Measurements from ENCODE around the gene NQO1. TPM values are rescaled to one million over a fixed set of nuclear protein-coding genes. Genes with fewer than 3 reads are reported as not detected.

Gene NQO1
- total and polyA plus RNA-seq, 2 of the 4 experiments (the other 2 are of a cell fraction), result 304 to 426 TPM

DNA sequence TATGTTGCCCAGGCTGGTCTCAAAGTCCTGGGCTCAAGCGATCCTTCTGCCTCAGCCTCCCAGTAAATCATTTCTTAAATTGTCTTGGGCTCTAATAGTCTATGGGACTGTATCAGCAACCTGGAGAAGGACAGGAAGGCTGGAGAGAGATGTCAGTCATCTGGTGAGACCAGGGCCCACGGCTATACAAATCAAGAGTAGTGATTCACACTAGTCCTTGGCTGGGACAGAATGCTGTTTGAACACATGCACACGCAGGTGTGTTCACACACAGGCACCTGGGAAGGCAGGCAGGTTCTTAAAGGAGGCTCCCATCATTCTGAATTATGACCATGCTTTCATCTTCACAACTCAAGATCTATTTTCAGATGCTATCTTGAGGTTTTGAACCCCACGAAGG, 14.1 kb downstream of the NQO1 start:
- Histone ChIP-seq H2BK15ac (ENCODE audit: low read depth, low read length) (no peak overlapping the region), H3K18ac (ENCODE audit: low read depth, low read length) (no peak overlapping the region), H3K4ac (ENCODE audit: low read depth, low read length) (no peak overlapping the region), H3K14ac (replicated peaks; ENCODE audit: low read depth, low read length) (no peak overlapping the region), H3K36me3 (ENCODE audit: control insufficient read depth, insufficient read depth, low read length) (peaks cover 55% of the 10 kb centered on the region), H4K20me1 (ENCODE audit: insufficient read depth, low read length) (peaks cover 10% of the 10 kb centered on the region; the same call in 1 of the 2 replicates), H2BK120ac (ENCODE audit: low read depth, low read length) (no peak overlapping the region), H3K56ac (ENCODE audit: extremely low read depth, insufficient read depth, low read length) (no peak overlapping the region), H2BK5ac (ENCODE audit: low read depth, low read length, poor library complexity, severe bottlenecking) (no peak overlapping the region), H4K5ac (ENCODE audit: low read depth, low read length) (no peak overlapping the region), H3K4me2 (ENCODE audit: low read depth, low read length) (no peak overlapping the region), H2BK20ac (ENCODE audit: low read depth, low read length) (no peak overlapping the region), H3K9ac (ENCODE audit: low read depth, low read length) (no peak overlapping the region), H2AK9ac (replicated peaks; ENCODE audit: low read depth, low read length, poor library complexity) (no peak overlapping the region), H3K79me1 (ENCODE audit: low read depth in 1 of 2, low read length in 2 of 2) (peaks cover 4 to 38% of the 10 kb centered on the region in 2 experiments; a peak in 3 of 4 replicates), H3K4me3 (ENCODE audit: insufficient read depth, low read depth, low read length) (no peak overlapping the region), H2AK5ac (ENCODE audit: low read depth, low read length) (no peak overlapping the region), H3K9me3 (ENCODE audit: control insufficient read depth, insufficient read depth, low read length) (no peaks in the 10 kb centered on the region), H3K4me1 (ENCODE audit: control insufficient read depth, insufficient read depth, low read length) (peaks cover 4% of the 10 kb centered on the region; the same call in 1 of the 2 replicates), H3K23ac (ENCODE audit: low read depth, low read length) (no peak overlapping the region), H3K27ac (ENCODE audit: insufficient read depth, low read length) (no peak overlapping the region), H3K27me3 (ENCODE audit: control insufficient read depth, insufficient read depth, low read length) (no peaks in the 10 kb centered on the region), H3K9me1 (ENCODE audit: insufficient read depth, low read length) (no peaks in the 10 kb centered on the region), H4K91ac (ENCODE audit: insufficient read depth, low read depth, low read length) (no peak overlapping the region), H2AFZ (replicated peaks; ENCODE audit: low read length, poor library complexity) (no peak overlapping the region), H4K8ac (ENCODE audit: low read depth in 2 of 2, low read length in 2 of 2) (no peak overlapping the region)
- CTCF ChIA-PET, result no interaction called here
- TF ChIP-seq CEBPB (IDR thresholded peaks at IDR 0.05; ENCODE audit: low read depth, low read length) (no peak), RFX5 (IDR thresholded peaks at IDR 0.05; ENCODE audit: low read depth, low read length) (no peak), RAD21 (IDR thresholded peaks at IDR 0.05; ENCODE audit: low read length) (no peak), BHLHE40 (IDR thresholded peaks at IDR 0.05; ENCODE audit: low read depth, low read length) (no peak), POLR2A (IDR thresholded peaks at IDR 0.05; ENCODE audit: low read depth, low read length) (no peak), MAFK (IDR thresholded peaks at IDR 0.05; ENCODE audit: low read depth, low read length) (no peak), MXI1 (IDR thresholded peaks at IDR 0.05; ENCODE audit: borderline replicate concordance, low read depth, low read length) (no peak), MAZ (IDR thresholded peaks at IDR 0.05; ENCODE audit: borderline replicate concordance, low read depth, low read length) (no peak)
- TF ChIP-seq, protein P1, sequence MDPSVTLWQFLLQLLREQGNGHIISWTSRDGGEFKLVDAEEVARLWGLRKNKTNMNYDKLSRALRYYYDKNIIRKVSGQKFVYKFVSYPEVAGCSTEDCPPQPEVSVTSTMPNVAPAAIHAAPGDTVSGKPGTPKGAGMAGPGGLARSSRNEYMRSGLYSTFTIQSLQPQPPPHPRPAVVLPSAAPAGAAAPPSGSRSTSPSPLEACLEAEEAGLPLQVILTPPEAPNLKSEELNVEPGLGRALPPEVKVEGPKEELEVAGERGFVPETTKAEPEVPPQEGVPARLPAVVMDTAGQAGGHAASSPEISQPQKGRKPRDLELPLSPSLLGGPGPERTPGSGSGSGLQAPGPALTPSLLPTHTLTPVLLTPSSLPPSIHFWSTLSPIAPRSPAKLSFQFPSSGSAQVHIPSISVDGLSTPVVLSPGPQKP (IDR thresholded peaks at IDR 0.05; ENCODE audit: borderline replicate concordance, low read depth, low read length), result no peak
- TF ChIP-seq, protein P2, sequence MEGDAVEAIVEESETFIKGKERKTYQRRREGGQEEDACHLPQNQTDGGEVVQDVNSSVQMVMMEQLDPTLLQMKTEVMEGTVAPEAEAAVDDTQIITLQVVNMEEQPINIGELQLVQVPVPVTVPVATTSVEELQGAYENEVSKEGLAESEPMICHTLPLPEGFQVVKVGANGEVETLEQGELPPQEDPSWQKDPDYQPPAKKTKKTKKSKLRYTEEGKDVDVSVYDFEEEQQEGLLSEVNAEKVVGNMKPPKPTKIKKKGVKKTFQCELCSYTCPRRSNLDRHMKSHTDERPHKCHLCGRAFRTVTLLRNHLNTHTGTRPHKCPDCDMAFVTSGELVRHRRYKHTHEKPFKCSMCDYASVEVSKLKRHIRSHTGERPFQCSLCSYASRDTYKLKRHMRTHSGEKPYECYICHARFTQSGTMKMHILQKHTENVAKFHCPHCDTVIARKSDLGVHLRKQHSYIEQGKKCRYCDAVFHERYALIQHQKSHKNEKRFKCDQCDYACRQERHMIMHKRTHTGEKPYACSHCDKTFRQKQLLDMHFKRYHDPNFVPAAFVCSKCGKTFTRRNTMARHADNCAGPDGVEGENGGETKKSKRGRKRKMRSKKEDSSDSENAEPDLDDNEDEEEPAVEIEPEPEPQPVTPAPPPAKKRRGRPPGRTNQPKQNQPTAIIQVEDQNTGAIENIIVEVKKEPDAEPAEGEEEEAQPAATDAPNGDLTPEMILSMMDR (conservative IDR thresholded peaks at IDR 0.05; ENCODE audit: low read depth, low read length), result no peak
- ATAC-seq (ENCODE audit: low read depth), result no peak
- intact Hi-C loops (cut with micrococcal nuclease), result loop anchor here (5.0 kb wide), 1 partner anchor 220 kb away; no protein-coding TSS in a partner anchor
- no TSS peak for BruUV-seq (replicated peaks)
- no peak for DNase-seq
- WGBS, 2 experiments (ENCODE audit: extremely low coverage in 2 of 2, insufficient read length in 1 of 2), result 100% methylated on average over 1 of the region's 4 CpGs; no CpG with 5 or more reads in 1 of the 2 experiments
- POLR2A ChIA-PET (ENCODE audit: unreplicated experiment), result no interaction called here
- dilution Hi-C loops (cut with HindIII; ENCODE audit: low sequenced_read_pairs, unreplicated experiment), result no loop called here
- in situ Hi-C loops (cut with MboI; ENCODE audit: low sequenced_read_pairs), result no loop called here
